H1 (cell line): ENCODE data around the gene GABRQ. TPM values are rescaled to one million over a fixed set of nuclear protein-coding genes. Genes with fewer than 3 reads are reported as not detected.

Experiments
- CTCF ChIA-PET: fragments of 300-600 bp; sonication (Branson Sonifier 250); formaldehyde crosslinking; loops from one replicate; lab custom pipeline; 2021; ENCODE audit not compliant: partially characterized antibody; lab: Charles Lee
- POLR2A ChIA-PET: fragments of 300-600 bp; sonication (Branson Sonifier 250); formaldehyde crosslinking; loops from one replicate; lab custom pipeline; 2021; ENCODE audit warnings: inconsistent platforms; ENCODE audit not compliant: partially characterized antibody; lab: Charles Lee
- DNase-seq, 2 experiments: peaks; one replicate each; pipeline versions ENCODE4 v3.0.0 to v3.0.0-alpha.2; 2010 to 2022; ENCODE audit warnings: low spot score in 2 of 2, low read depth in 1 of 2, mixed read lengths in 1 of 2
- FAIRE-seq: peaks from 2 replicates; lab custom pipeline; 2011; peaks lifted over from hg19 to GRCh38; lab: Jason Lieb, UNC
- H2AFZ ChIP-seq: 2 replicates; pipeline ENCODE4 v1.8.1; 2012; ENCODE audit warnings: low read length, inconsistent platforms
- H2AK5ac ChIP-seq: 2 replicates; pipeline ENCODE4 v1.6.1; 2013; ENCODE audit warnings: low read depth, low read length
- H2BK120ac ChIP-seq: replicated peaks from 2 replicates; pipeline ENCODE3; 2013; ENCODE audit warnings: low read depth, low read length, inconsistent platforms
- H2BK12ac ChIP-seq: 2 replicates; pipeline ENCODE4 v1.6.1; 2013; ENCODE audit warnings: low read depth, low read length
- H2BK15ac ChIP-seq: 2 replicates; pipeline ENCODE4 v1.6.1; 2013; ENCODE audit warnings: low read length
- H2BK20ac ChIP-seq: 2 replicates; pipeline ENCODE4 v1.6.1; 2013; ENCODE audit warnings: low read length
- H2BK5ac ChIP-seq: 2 replicates; pipeline ENCODE4 v1.6.1; 2013; ENCODE audit warnings: low read depth, low read length
- H3K14ac ChIP-seq: 2 replicates; pipeline ENCODE4 v1.6.1; 2013; ENCODE audit warnings: inconsistent platforms; ENCODE audit not compliant: insufficient read length
- H3K18ac ChIP-seq: 2 replicates; pipeline ENCODE4 v1.6.1; 2013; ENCODE audit warnings: low read length; ENCODE audit errors: extremely low read depth
- H3K23ac ChIP-seq: 2 replicates; pipeline ENCODE4 v1.6.1; 2013; ENCODE audit warnings: inconsistent platforms; ENCODE audit not compliant: insufficient read length
- H3K23me2 ChIP-seq: 2 replicates; pipeline ENCODE4 v1.6.1; 2013; ENCODE audit warnings: low read depth, low read length
- H3K27ac ChIP-seq: 2 replicates; pipeline ENCODE4 v1.6.1; 2011; ENCODE audit warnings: low read depth, low read length, inconsistent platforms
- H3K27me3 ChIP-seq, 4 experiments: replicated peaks in 1 of 4; 1 replicate in 1 of 4; 2 replicates in 3 of 4; pipeline versions ENCODE4 v1.6.1 to v1.8.1; 2011 to 2013; ENCODE audit warnings: low read length in 3 of 4, mild to moderate bottlenecking in 3 of 4, inconsistent platforms in 2 of 4, mixed read lengths in 2 of 4, moderate library complexity in 1 of 4; ENCODE audit not compliant: control insufficient read depth in 3 of 4, insufficient read depth in 3 of 4; ENCODE audit errors: extremely low read depth in 1 of 4
- H3K36me3 ChIP-seq, 4 experiments: 2 replicates each; pipeline versions ENCODE4 v1.6.1 to v1.8.1; 2011 to 2013; ENCODE audit warnings: mild to moderate bottlenecking in 4 of 4, low read length in 3 of 4, moderate library complexity in 2 of 4, control low read depth in 1 of 4, inconsistent platforms in 1 of 4; ENCODE audit not compliant: insufficient read depth in 4 of 4, control insufficient read depth in 2 of 4
- H3K4ac ChIP-seq: replicated peaks from 2 replicates; pipeline ENCODE3; 2013; ENCODE audit warnings: low read length, low read depth, mixed read lengths, inconsistent platforms; ENCODE audit not compliant: insufficient read length
- H3K4me1 ChIP-seq, 4 experiments: replicated peaks in 1 of 4; 1 replicate in 1 of 4; 2 replicates in 3 of 4; pipeline versions ENCODE4 v1.6.1 to v1.8.1; 2011 to 2013; ENCODE audit warnings: low read length in 3 of 4, inconsistent platforms in 2 of 4, mixed read lengths in 1 of 4; ENCODE audit not compliant: insufficient read depth in 4 of 4, control insufficient read depth in 3 of 4
- H3K4me2 ChIP-seq, 2 experiments: 2 replicates each; pipeline versions ENCODE4 v1.6.1 to v1.8.1; 2011 to 2013; ENCODE audit warnings: low read depth in 2 of 2, low read length in 2 of 2, control low read depth in 1 of 2, inconsistent platforms in 1 of 2, mild to moderate bottlenecking in 1 of 2; ENCODE audit not compliant: insufficient read depth in 1 of 2
- H3K4me3 ChIP-seq, 4 experiments: fragments of 200-600, 300-600 bp in 1 of 4; sonication (generic), shearing (Covaris generic), sonication (Bioruptor Twin) in 1 of 4; 2 replicates each; pipeline versions ENCODE4 v1.5.1 to v1.8.1; 2011 to 2016; ENCODE audit warnings: low read length in 4 of 4, low read depth in 3 of 4, control low read depth in 2 of 4, inconsistent platforms in 2 of 4, mild to moderate bottlenecking in 2 of 4, mixed read lengths in 1 of 4, moderate library complexity in 1 of 4; ENCODE audit not compliant: insufficient read depth in 2 of 4; ENCODE audit errors: extremely low read depth in 1 of 4
- H3K56ac ChIP-seq: replicated peaks from 2 replicates; pipeline ENCODE3; 2013; ENCODE audit warnings: low read depth, mild to moderate bottlenecking, mixed read lengths, low read length, inconsistent platforms; ENCODE audit not compliant: insufficient read length
- H3K79me1 ChIP-seq: 2 replicates; pipeline ENCODE4 v1.6.1; 2013; ENCODE audit warnings: low read depth, low read length, control low read depth
- H3K79me2 ChIP-seq, 2 experiments: 2 replicates each; pipeline versions ENCODE4 v1.6.1 to v1.8.1; 2012 to 2013; ENCODE audit warnings: low read length in 2 of 2, mild to moderate bottlenecking in 2 of 2, inconsistent platforms in 1 of 2; ENCODE audit not compliant: insufficient read depth in 2 of 2, control insufficient read depth in 1 of 2
- H3K9ac ChIP-seq, 4 experiments: replicated peaks in 1 of 4; 1 replicate in 1 of 4; 2 replicates in 3 of 4; pipeline versions ENCODE4 v1.6.1 to v1.8.1; 2011 to 2013; ENCODE audit warnings: low read depth in 3 of 4, low read length in 3 of 4, control low read depth in 2 of 4, mild to moderate bottlenecking in 2 of 4, moderate library complexity in 2 of 4, inconsistent platforms in 1 of 4; ENCODE audit errors: extremely low read depth in 1 of 4
- H3K9me3 ChIP-seq, 2 experiments: 2 replicates each; pipeline versions ENCODE4 v1.6.1 to v1.8.1; 2012 to 2013; ENCODE audit warnings: mild to moderate bottlenecking in 2 of 2, moderate library complexity in 2 of 2, control low read depth in 1 of 2, inconsistent platforms in 1 of 2, low read depth in 1 of 2, low read length in 1 of 2, mixed read lengths in 1 of 2; ENCODE audit not compliant: insufficient read depth in 2 of 2
- H4K20me1 ChIP-seq, 2 experiments: replicated peaks in 1 of 2; 2 replicates each; pipeline versions ENCODE3 to v1.8.1; 2011 to 2013; ENCODE audit warnings: inconsistent platforms in 2 of 2, low read length in 2 of 2, mild to moderate bottlenecking in 1 of 2; ENCODE audit not compliant: insufficient read depth in 2 of 2, control insufficient read depth in 1 of 2
- H4K5ac ChIP-seq: 2 replicates; pipeline ENCODE4 v1.6.1; 2013; ENCODE audit warnings: low read length, low read depth, mixed read lengths, inconsistent platforms; ENCODE audit not compliant: insufficient read length
- H4K8ac ChIP-seq: 2 replicates; pipeline ENCODE4 v1.8.0; 2013; ENCODE audit warnings: mild to moderate bottlenecking, moderate library complexity, low read length, inconsistent platforms; ENCODE audit not compliant: insufficient read depth; ENCODE audit errors: extremely low read depth
- H4K91ac ChIP-seq: replicated peaks from 2 replicates; pipeline ENCODE3; 2013; ENCODE audit warnings: low read length, mixed read lengths, inconsistent platforms; ENCODE audit not compliant: insufficient read length
- BCL11A ChIP-seq, 2 experiments: IDR thresholded peaks; one replicate each; pipeline ENCODE4 v1.6.1; 2011; ENCODE audit warnings: low read depth in 2 of 2, low read length in 2 of 2, mild to moderate bottlenecking in 2 of 2
- FOSL1 ChIP-seq: IDR thresholded peaks from 2 replicates; pipeline ENCODE4 v1.6.1; 2011; ENCODE audit warnings: mild to moderate bottlenecking, low read depth, low read length, moderate library complexity; ENCODE audit not compliant: insufficient read depth
- GABPA ChIP-seq: IDR thresholded peaks from 2 replicates; pipeline ENCODE4 v1.6.1; 2011; ENCODE audit warnings: mild to moderate bottlenecking, low read length, moderate library complexity, borderline replicate concordance; ENCODE audit not compliant: insufficient read depth
- KDM5A ChIP-seq: fragments of 200-600 bp; IDR thresholded peaks from 2 replicates; pipeline ENCODE4 v1.7.1; 2012; ENCODE audit warnings: mild to moderate bottlenecking, low read length, inconsistent platforms, mixed read lengths
- MAFK ChIP-seq: IDR thresholded peaks from 2 replicates; pipeline ENCODE4 v1.6.1; 2012; ENCODE audit warnings: low read depth, mild to moderate bottlenecking, improper control_type of control experiment, low read length
- NANOG ChIP-seq: IDR thresholded peaks from 2 replicates; pipeline ENCODE4 v1.6.1; 2011; ENCODE audit warnings: low read length, low read depth, mild to moderate bottlenecking, inconsistent platforms; ENCODE audit not compliant: insufficient read depth, poor library complexity, severe bottlenecking
- RAD21 ChIP-seq, 2 experiments: IDR thresholded peaks in 1 of 2; conservative IDR thresholded peaks in 1 of 2; 2 replicates each; pipeline ENCODE4 v1.6.1; 2011; ENCODE audit warnings: low read depth in 2 of 2, low read length in 2 of 2, improper control_type of control experiment in 1 of 2, inconsistent platforms in 1 of 2, mild to moderate bottlenecking in 1 of 2, moderate library complexity in 1 of 2
- RFX5 ChIP-seq: IDR thresholded peaks from 2 replicates; pipeline ENCODE4 v1.6.1; 2011; ENCODE audit warnings: low read depth, low read length, improper control_type of control experiment, borderline replicate concordance
- TAF7 ChIP-seq: optimal IDR thresholded peaks from 2 replicates; pipeline ENCODE3; 2011; ENCODE audit warnings: low read depth, mild to moderate bottlenecking, inconsistent platforms, low read length, moderate library complexity, borderline replicate concordance
- YY1 ChIP-seq: IDR thresholded peaks from 2 replicates; pipeline ENCODE4 v1.6.1; 2011; ENCODE audit warnings: low read depth, mild to moderate bottlenecking, low read length
- WGBS, 2 experiments: shearing (Covaris generic) in 1 of 2; methylation state at CpG; one replicate each; pipeline versions ENCODE4 v1.1.6 to v1.1.7; 2013 to 2015; ENCODE audit warnings: low lambda C conversion rate in 2 of 2, mixed read lengths in 2 of 2, inconsistent platforms in 1 of 2, low coverage in 1 of 2, missing lambda C conversion rate in 1 of 2; ENCODE audit not compliant: insufficient replicate concordance in 2 of 2, insufficient coverage in 1 of 2, insufficient read length in 1 of 2; ENCODE audit errors: extremely low coverage in 1 of 2, missing lambda C conversion rate in 1 of 2; 5-methylcytosine and 5-hydroxymethylcytosine counted together
- polyA plus RNA-seq, 7 experiments: library from polyadenylated mRNA; depleted of rRNA in 3 of 7; stranded (reverse) in 5 of 7; unstranded in 2 of 7; fragments of >200 nt in 5 of 7; fragments of 200-250 nt in 2 of 7; gene quantifications; 1 replicate in 5 of 7; 2 replicates in 1 of 7; 4 replicates in 1 of 7; pipeline versions ENCODE4 v1.2.1 to v1.2.3, GENCODE V29; 2011 to 2013; ENCODE audit warnings: missing spikeins in 2 of 7, mixed read lengths in 2 of 7
- total RNA-seq: library from RNA; stranded (reverse); fragmentation: NEBNext Ultra II Directional; extraction: Animal tissue kit (Norgen Biotek cat#: 25700); gene quantifications from 2 replicates; pipeline ENCODE4 v1.2.1, GENCODE V29; 2021
- TF ChIP-seq, protein P1 (sequence below), 3 experiments: IDR thresholded peaks; 1 replicate in 2 of 3; 2 replicates in 1 of 3; pipeline versions ENCODE4 v1.5.1 to v1.6.1; 2011; ENCODE audit warnings: low read length in 3 of 3, mild to moderate bottlenecking in 3 of 3, inconsistent platforms in 2 of 3, low read depth in 1 of 3, moderate library complexity in 1 of 3; ENCODE audit not compliant: insufficient read depth in 1 of 3; ENCODE audit errors: control extremely low read depth in 1 of 3

GABRQ gene
- total and polyA plus RNA-seq, 2 of the 8 experiments (the other 6 are each of a cell fraction or from before 2014, with no cell fraction given) = 6.3 to 9.6 TPM

DNA sequence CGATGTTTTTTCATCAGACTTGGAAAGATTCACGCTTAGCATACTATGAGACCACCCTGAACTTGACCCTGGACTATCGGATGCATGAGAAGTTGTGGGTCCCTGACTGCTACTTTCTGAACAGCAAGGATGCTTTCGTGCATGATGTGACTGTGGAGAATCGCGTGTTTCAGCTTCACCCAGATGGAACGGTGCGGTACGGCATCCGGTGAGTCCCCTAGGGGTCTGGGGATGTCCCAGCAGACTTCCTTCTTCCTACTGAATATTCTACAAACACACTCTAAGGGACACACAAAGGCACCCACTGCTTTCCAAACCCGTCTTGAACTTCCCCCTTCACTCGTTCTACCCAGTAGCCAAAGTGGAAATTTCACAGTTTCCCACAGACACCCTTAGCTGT is 9.3 kb downstream of the GABRQ start:
- POLR2A ChIA-PET = no interaction called here
- Histone ChIP-seq H3K9me3 (no peaks in the 10 kb centered on the region; a peak in 1 of 4 replicates), H3K4me3 (no peak overlapping the region), H3K56ac (no peak overlapping the region), H2BK20ac (no peak overlapping the region), H2AK5ac (no peak overlapping the region), H3K27me3 (no peaks in the 10 kb centered on the region), H2AFZ (no peak overlapping the region), H4K8ac (no peak overlapping the region), H4K5ac (no peak overlapping the region), H3K79me2 (no peaks in the 10 kb centered on the region), H2BK15ac (no peak overlapping the region), H3K4me1 (no peaks in the 10 kb centered on the region), H3K23me2 (0 out of 2 replicates have a peak, but pooled peaks cover 4% of the 10 kb centered on the region), H4K91ac (no peak overlapping the region), H3K14ac (no peak overlapping the region), H3K4ac (no peak overlapping the region), H4K20me1 (peaks cover 0 to 8% of the 10 kb centered on the region in 2 experiments), H2BK5ac (no peak overlapping the region), H3K36me3 (peaks cover 2 to 28% (median 14%) of the 10 kb centered on the region in 4 experiments; a peak in 6 of 8 replicates), H2BK120ac (no peak overlapping the region), H3K79me1 (no peaks in the 10 kb centered on the region), H3K27ac (no peak overlapping the region), H2BK12ac (no peak overlapping the region), H3K18ac (no peak overlapping the region), H3K4me2 (no peak overlapping the region), H3K23ac (no peak overlapping the region), H3K9ac (no peak overlapping the region)
- 86% methylated on average over 12 of the region's 12 CpGs; no CpG with 5 or more reads in 1 of the 2 experiments for WGBS, 2 experiments
- no peak for FAIRE-seq
- DNase-seq = no peak
- CTCF ChIA-PET = interaction anchor here (1.1 to 2.1 kb wide), 2 partner anchors 9 to 11 kb away, joined by 4 to 5 read pairs; no protein-coding TSS in a partner anchor
- no peak for TF ChIP-seq NANOG
- no peak for TF ChIP-seq GABPA
- TF ChIP-seq YY1 = no peak
- TF ChIP-seq FOSL1 = no peak
- TF ChIP-seq BCL11A (IDR thresholded peaks at IDR 0.05; ENCODE audit: low read depth in 2 of 2, low read length in 2 of 2) = no peak
- TF ChIP-seq KDM5A = no peak
- TF ChIP-seq TAF7 = no peak
- TF ChIP-seq, protein P1, sequence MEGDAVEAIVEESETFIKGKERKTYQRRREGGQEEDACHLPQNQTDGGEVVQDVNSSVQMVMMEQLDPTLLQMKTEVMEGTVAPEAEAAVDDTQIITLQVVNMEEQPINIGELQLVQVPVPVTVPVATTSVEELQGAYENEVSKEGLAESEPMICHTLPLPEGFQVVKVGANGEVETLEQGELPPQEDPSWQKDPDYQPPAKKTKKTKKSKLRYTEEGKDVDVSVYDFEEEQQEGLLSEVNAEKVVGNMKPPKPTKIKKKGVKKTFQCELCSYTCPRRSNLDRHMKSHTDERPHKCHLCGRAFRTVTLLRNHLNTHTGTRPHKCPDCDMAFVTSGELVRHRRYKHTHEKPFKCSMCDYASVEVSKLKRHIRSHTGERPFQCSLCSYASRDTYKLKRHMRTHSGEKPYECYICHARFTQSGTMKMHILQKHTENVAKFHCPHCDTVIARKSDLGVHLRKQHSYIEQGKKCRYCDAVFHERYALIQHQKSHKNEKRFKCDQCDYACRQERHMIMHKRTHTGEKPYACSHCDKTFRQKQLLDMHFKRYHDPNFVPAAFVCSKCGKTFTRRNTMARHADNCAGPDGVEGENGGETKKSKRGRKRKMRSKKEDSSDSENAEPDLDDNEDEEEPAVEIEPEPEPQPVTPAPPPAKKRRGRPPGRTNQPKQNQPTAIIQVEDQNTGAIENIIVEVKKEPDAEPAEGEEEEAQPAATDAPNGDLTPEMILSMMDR (IDR thresholded peaks at IDR 0.05; ENCODE audit: control extremely low read depth in 1 of 3, insufficient read depth in 1 of 3, low read depth in 1 of 3, low read length in 3 of 3) = no peak
- TF ChIP-seq RAD21 (IDR thresholded peaks at IDR 0.05 in 1 of 2, conservative IDR thresholded peaks at IDR 0.05 in 1 of 2; ENCODE audit: low read depth in 2 of 2, low read length in 2 of 2) = no peak
- TF ChIP-seq RFX5 = no peak
- no peak for TF ChIP-seq MAFK
